ENCODE measurements around the gene SEMA7A. TPM values are rescaled to one million over a fixed set of nuclear protein-coding genes. Genes with fewer than 3 reads are reported as not detected.

Gene SEMA7A
- total and polyA plus RNA-seq, 11 donors = 0.53 to 7.5 (median 1.8) TPM

DNA sequence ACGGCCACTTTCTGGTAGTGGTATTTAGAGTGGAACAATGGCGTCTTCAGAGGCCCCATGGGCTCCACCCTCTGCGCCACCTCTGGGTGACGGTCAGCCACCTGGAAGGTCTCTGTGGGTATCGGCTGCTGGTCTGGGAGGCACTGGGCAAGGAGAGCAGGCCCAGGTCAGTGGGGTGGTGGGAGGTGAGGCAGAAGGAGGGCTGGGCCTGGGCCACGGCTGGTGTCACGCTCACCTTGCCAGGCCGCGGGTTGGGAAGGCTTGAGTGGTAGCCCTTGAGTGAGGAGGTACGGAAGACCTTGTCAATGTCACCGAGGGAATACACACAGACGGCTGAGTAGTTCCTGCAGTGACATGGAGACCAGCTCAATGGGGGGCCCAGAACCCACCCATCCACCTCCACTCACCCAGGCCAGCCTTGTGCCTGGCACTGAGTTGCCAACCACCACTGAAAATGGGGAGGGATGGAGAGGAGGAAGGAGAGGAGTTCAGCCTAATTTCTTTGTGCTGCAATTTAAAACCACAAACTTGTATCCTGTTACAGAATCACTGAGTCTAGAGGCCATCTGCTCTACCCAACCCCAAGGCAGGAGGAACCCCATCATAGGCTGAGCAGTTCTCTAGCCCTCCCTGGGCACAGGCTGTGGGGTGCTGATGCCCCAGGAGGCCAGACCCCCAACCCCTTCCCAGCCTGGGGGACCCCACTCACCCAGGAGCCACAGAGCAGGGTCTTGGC lies 19.0 kb downstream of the SEMA7A start:
- peaks cover 0 to 11% (median 0%) of the 10 kb centered on the region in 9 donors for H3K36me3 ChIP-seq
- no peak for ATAC-seq
- H3K27ac ChIP-seq = no peak overlapping the region
- H3K9me3 ChIP-seq = no peaks in the 10 kb centered on the region
- intact Hi-C loops (cut with DNase I) = no loop called here
- WGBS, 4 donors = 95 to 97% (median 97%) methylated on average over 12 of the region's 12 CpGs
- no peak overlapping the region for H3K4me3 ChIP-seq
- DNase-seq = no peak
- peaks cover 0 to 22% (median 9%) of the 10 kb centered on the region in 12 donors for H3K4me1 ChIP-seq
- TF ChIP-seq, protein P1, sequence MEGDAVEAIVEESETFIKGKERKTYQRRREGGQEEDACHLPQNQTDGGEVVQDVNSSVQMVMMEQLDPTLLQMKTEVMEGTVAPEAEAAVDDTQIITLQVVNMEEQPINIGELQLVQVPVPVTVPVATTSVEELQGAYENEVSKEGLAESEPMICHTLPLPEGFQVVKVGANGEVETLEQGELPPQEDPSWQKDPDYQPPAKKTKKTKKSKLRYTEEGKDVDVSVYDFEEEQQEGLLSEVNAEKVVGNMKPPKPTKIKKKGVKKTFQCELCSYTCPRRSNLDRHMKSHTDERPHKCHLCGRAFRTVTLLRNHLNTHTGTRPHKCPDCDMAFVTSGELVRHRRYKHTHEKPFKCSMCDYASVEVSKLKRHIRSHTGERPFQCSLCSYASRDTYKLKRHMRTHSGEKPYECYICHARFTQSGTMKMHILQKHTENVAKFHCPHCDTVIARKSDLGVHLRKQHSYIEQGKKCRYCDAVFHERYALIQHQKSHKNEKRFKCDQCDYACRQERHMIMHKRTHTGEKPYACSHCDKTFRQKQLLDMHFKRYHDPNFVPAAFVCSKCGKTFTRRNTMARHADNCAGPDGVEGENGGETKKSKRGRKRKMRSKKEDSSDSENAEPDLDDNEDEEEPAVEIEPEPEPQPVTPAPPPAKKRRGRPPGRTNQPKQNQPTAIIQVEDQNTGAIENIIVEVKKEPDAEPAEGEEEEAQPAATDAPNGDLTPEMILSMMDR (IDR thresholded peaks at IDR 0.05) = no peak
- no peak for TF ChIP-seq POLR2A (IDR thresholded peaks at IDR 0.05)
- no peaks in the 10 kb centered on the region for H3K27me3 ChIP-seq

DNA sequence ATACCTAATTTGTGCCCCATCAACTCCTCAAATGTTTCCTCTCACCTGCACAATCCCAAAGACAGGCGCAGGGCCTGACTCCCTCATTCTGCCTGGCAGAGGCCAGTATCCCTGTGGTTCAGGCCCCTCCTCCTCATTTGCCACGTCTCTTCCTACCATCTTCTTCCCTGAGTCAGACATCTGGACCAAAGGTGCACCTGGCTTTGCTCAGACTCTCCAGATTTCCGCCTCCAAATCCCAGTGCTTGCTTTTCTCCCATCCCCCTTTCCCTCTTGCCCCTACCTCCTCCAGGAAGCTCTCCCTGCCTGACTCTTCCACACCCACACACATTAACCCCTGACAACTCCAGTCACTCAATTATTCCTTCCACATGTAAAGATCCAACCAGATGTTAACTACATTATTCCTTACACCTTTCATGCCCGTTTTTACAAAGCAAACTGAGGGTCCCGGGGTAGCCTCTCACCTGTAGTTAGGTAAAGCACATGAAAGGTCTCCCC lies 19.6 kb downstream of the SEMA7A start:
- 79 to 96% (median 93%) methylated on average over 5 of the region's 5 CpGs for WGBS, 4 donors
- DNase-seq (no peak), ATAC-seq (no peak)
- Histone ChIP-seq H3K27ac (no peak overlapping the region), H3K4me1 (peaks cover 0 to 18% (median 8%) of the 10 kb centered on the region in 12 donors), H3K27me3 (no peaks in the 10 kb centered on the region), H3K4me3 (no peak overlapping the region), H3K36me3 (peaks cover 0 to 11% (median 0%) of the 10 kb centered on the region in 9 donors), H3K9me3 (no peaks in the 10 kb centered on the region)
- no peak for TF ChIP-seq POLR2A (IDR thresholded peaks at IDR 0.05)
- TF ChIP-seq, protein P1 (IDR thresholded peaks at IDR 0.05) = no peak
- intact Hi-C loops (cut with DNase I) = no loop called here

DNA sequence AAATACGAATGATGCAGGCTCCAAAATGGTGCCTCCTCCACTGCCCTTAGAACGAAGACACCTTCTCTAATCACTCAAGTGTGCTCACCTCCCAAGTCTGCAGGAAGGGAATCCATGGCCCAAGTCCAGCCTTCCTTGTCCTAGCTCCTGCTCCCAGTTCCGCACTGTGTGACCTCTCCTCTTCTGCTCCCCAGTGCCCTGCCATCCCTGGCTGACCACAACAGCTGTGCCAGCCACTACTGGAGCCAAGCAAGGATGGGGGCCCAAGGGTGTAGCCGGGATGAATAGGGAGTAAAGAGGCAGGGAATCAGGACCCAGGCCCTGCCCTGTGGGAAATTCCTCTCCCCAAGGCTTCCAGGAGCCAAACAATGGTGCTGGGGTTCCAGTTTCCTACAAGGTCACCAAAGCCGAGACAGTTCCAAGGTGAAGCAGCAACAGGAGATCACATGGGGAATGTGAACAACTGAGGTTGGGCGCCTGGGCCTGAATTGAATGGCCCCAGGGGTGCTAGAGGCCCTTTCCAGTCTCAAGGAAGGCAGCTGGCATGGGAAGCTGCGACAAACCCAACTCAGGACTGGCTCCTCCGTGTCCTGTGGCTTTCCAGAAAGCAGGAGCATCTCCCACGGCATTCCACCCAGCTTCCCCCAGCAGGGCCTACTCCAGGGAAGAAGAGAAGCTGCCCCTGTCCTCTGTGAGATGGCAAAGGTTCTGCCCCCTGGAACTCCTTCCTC lies 20.2 kb downstream of the SEMA7A start:
- H3K4me1 ChIP-seq = peaks cover 0 to 18% (median 8%) of the 10 kb centered on the region in 12 donors
- H3K27ac ChIP-seq = no peak overlapping the region
- H3K36me3 ChIP-seq = peaks cover 0 to 11% (median 0%) of the 10 kb centered on the region in 9 donors
- ATAC-seq = no peak
- intact Hi-C loops (cut with DNase I) = no loop called here
- H3K4me3 ChIP-seq = no peak overlapping the region
- WGBS, 4 donors = 75 to 91% (median 89%) methylated on average over 5 to 9 of the region's 9 CpGs
- H3K9me3 ChIP-seq = no peaks in the 10 kb centered on the region
- DNase-seq = no peak
- no peaks in the 10 kb centered on the region for H3K27me3 ChIP-seq
- TF ChIP-seq POLR2A (IDR thresholded peaks at IDR 0.05) = no peak
- TF ChIP-seq, protein P1 (IDR thresholded peaks at IDR 0.05) = no peak

DNA sequence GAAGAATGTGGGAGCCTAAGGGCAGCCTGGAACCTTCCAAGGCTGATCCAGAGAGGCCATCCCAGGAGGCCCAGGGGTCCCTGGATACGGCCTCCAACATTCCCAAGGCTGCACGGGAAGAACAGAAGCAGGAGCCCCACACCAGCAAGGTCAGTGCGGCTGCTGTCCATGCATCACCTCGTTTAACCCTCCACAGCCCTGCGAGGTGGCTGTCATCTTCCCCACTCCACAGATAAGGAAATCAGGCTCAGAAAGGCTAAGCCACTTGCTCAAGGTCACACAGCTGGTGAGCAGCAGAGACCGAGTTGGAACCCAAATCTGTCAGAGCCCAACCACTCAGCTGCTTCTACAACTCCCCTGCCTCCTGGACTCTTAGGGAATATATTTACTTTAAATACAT lies 21.6 kb downstream of the SEMA7A start:
- H3K27me3 ChIP-seq = no peaks in the 10 kb centered on the region
- peaks cover 0 to 7% (median 2%) of the 10 kb centered on the region in 12 donors for H3K4me1 ChIP-seq
- H3K9me3 ChIP-seq = no peaks in the 10 kb centered on the region
- no peak overlapping the region for H3K4me3 ChIP-seq
- no peak for TF ChIP-seq POLR2A (IDR thresholded peaks at IDR 0.05)
- TF ChIP-seq, protein P1 (IDR thresholded peaks at IDR 0.05) = no peak
- ATAC-seq = no peak
- 72 to 77% (median 75%) methylated on average over 6 of the region's 6 CpGs for WGBS, 4 donors
- H3K36me3 ChIP-seq = peaks cover 0 to 11% (median 0%) of the 10 kb centered on the region in 9 donors
- intact Hi-C loops (cut with DNase I) = no loop called here
- no peak overlapping the region for H3K27ac ChIP-seq
- DNase-seq = no peak
